B cell (primary cell): ENCODE results near the gene KAT7.

ENCODE experiments used
- EZH2 ChIP-seq: IDR thresholded peaks from 2 replicates; pipeline ENCODE4 v1.6.1; 2012; ENCODE audit warnings: borderline replicate concordance, low read depth, mild to moderate bottlenecking, moderate library complexity, low read length; ENCODE audit not compliant: insufficient read depth, poor library complexity, severe bottlenecking
- TF ChIP-seq, protein P1 (sequence below): fragments of 200-600 bp; IDR thresholded peaks from one replicate; pipeline ENCODE4 v1.8.0; 2022; ENCODE audit warnings: antibody characterized with exemption, mild to moderate bottlenecking

DNA sequence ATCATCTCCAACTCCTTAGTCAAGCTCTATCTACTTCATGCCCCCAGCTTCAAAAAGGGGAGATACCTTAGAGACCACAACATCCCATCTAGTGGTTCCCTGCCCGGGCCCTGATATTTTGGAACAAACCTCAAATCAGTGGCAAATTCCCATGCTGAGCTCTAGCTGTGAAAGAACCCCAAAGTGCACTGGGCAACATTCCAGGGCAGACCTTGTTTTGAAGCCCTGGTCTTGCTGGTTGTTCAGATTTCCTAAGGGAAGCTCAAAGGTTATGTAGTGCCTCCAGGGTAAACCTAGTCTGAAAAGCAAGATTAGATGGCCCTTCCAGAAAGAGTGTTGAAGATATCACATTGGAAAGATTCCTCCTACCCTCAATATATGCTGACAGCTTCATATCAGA is 40.8 kb upstream of the KAT7 start:
- TF ChIP-seq, protein P1, sequence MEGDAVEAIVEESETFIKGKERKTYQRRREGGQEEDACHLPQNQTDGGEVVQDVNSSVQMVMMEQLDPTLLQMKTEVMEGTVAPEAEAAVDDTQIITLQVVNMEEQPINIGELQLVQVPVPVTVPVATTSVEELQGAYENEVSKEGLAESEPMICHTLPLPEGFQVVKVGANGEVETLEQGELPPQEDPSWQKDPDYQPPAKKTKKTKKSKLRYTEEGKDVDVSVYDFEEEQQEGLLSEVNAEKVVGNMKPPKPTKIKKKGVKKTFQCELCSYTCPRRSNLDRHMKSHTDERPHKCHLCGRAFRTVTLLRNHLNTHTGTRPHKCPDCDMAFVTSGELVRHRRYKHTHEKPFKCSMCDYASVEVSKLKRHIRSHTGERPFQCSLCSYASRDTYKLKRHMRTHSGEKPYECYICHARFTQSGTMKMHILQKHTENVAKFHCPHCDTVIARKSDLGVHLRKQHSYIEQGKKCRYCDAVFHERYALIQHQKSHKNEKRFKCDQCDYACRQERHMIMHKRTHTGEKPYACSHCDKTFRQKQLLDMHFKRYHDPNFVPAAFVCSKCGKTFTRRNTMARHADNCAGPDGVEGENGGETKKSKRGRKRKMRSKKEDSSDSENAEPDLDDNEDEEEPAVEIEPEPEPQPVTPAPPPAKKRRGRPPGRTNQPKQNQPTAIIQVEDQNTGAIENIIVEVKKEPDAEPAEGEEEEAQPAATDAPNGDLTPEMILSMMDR, result no peak
- no peak for TF ChIP-seq EZH2
